Stimulated activated CD8-positive, alpha-beta memory T cell treated with anti-CD3 and anti-CD28 coated beads, Interleukin-2, amount 100 ng/mL, for 1 hour (primary cell): ENCODE data around the gene TMEM86A.

Source experiments
- DNase-seq, 2 donors: peaks; one replicate each; pipeline ENCODE4 v3.0.0-alpha.2; 2020; ENCODE audit warnings: low read depth in 2 of 2

Gene TMEM86A

GRCh38 chr11:18726040-18726439 lies 27.5 kb downstream of the TMEM86A start, which contains the start of gene IGSF22:
TSS of gene IGSF22 (minus strand) at chr11:18726188. CDS start at chr11:18724236, 1,952 bp downstream.
- DNase-seq = no peak

- no peak for DNase-seq
Observed at GRCh38 chr11:18727479-18728236, 29.1 kb downstream of the TMEM86A start.

GRCh38 chr11:18728658-18729057 lies 30.1 kb downstream of the TMEM86A start:
- no peak for DNase-seq

GRCh38 chr11:18729426-18729825 lies 30.8 kb downstream of the TMEM86A start:
- DNase-seq = no peak

- no peak for DNase-seq
Observed at GRCh38 chr11:18730020-18730419, 31.4 kb downstream of the TMEM86A start.

GRCh38 chr11:18731441-18731840 lies 32.9 kb downstream of the TMEM86A start:
- no peak for DNase-seq

GRCh38 chr11:18731949-18732821 lies 33.6 kb downstream of the TMEM86A start:
- DNase-seq = peak; percentile 43 to 50

- no peak for DNase-seq
Observed at GRCh38 chr11:18733202-18733601, 34.6 kb downstream of the TMEM86A start.

- no peak for DNase-seq
Observed at GRCh38 chr11:18736590-18737148, 38.1 kb downstream of the TMEM86A start.

- no peak for DNase-seq
Observed at GRCh38 chr11:18737642-18738041, 39.1 kb downstream of the TMEM86A start.

- no peak for DNase-seq
Observed at GRCh38 chr11:18739685-18740084, 41.1 kb downstream of the TMEM86A start.

- no peak for DNase-seq
Observed at GRCh38 chr11:18741783-18742182, 43.2 kb downstream of the TMEM86A start.

- no peak for DNase-seq
Observed at GRCh38 chr11:18743365-18743764, 44.8 kb downstream of the TMEM86A start.

- no peak for DNase-seq
Observed at GRCh38 chr11:18743900-18744514, 45.4 kb downstream of the TMEM86A start.

GRCh38 chr11:18745251-18745650 lies 46.7 kb downstream of the TMEM86A start:
- DNase-seq = no peak

GRCh38 chr11:18748766-18749365 lies 50.3 kb downstream of the TMEM86A start:
- DNase-seq = no peak

GRCh38 chr11:18749681-18750319 lies 51.2 kb downstream of the TMEM86A start:
- no peak for DNase-seq

GRCh38 chr11:18750944-18751343 lies 52.4 kb downstream of the TMEM86A start:
- no peak for DNase-seq

- DNase-seq = no peak
Observed at GRCh38 chr11:18752502-18752901, 53.9 kb downstream of the TMEM86A start.

GRCh38 chr11:18754308-18754707 lies 55.7 kb downstream of the TMEM86A start:
- DNase-seq = no peak
